Left ventricle myocardium superior (tissue), 1 donor: Measurements from ENCODE around the gene VMP1. TPM values are rescaled to one million over a fixed set of nuclear protein-coding genes. Genes with fewer than 3 reads are reported as not detected.
A peak's percentile ranks its signal among the peaks of the same experiment; 100 is the strongest.
"Not testable (repeated sequence)": the region's sequence is repeated elsewhere in the genome, so short reads cannot be mapped to it uniquely, and the experiment has no call there.

Experiments
- ATAC-seq: fragments of 200-7000 bp; cut with Tn5 transposase; one replicate; pipeline ENCODE4 v1.9.1; 2020; ENCODE audit warnings: mild to moderate bottlenecking, moderate library complexity
- DNase-seq: peaks from one replicate; pipeline ENCODE4 v3.0.0-alpha.2; 2020
- intact Hi-C: fragments of 100-400 bp; cut with micrococcal nuclease; formaldehyde crosslinking; loops from one replicate; pipeline ENCODE4 v1.11.0; 2022
- total RNA-seq: library from RNA; stranded (reverse); fragmentation: NEBNext Ultra II Directional; extraction: Animal tissue kit (Norgen Biotek cat#: 25700); gene quantifications from one replicate; pipeline ENCODE4 v1.2.1, GENCODE V29; 2021
- donor health status: DM: no; HTN: yes; CAD: no; lungs with severe emphysema.

VMP1 gene
- total RNA-seq, 1 donor from 2014 or later: 55.9 TPM

- ATAC-seq (peak; percentile 76), DNase-seq (no peak)
- intact Hi-C loops: no loop called here
Measured at GRCh38 chr17:59829217-59830006, 122.0 kb downstream of the VMP1 start.

- no peak for DNase-seq
- intact Hi-C loops: no loop called here
Measured at GRCh38 chr17:59830007-59830630, 122.7 kb downstream of the VMP1 start.

GRCh38 chr17:59830846-59831486 is 123.5 kb downstream of the VMP1 start:
- ATAC-seq (no peak), DNase-seq (no peak)
- intact Hi-C loops: no loop called here

More at GRCh38 chr17:59830007-59830630, 122.7 kb downstream of the VMP1 start:
- peak; percentile 25 for ATAC-seq

- DNase-seq (no peak), ATAC-seq (no peak)
- intact Hi-C loops: no loop called here
Measured at GRCh38 chr17:59832883-59833379, 125.5 kb downstream of the VMP1 start.

GRCh38 chr17:59837308-59838051 is 130.0 kb downstream of the VMP1 start:
- intact Hi-C loops: no loop called here
- ATAC-seq (peak; percentile 90), DNase-seq (no peak)

GRCh38 chr17:59838052-59838916 is 130.8 kb downstream of the VMP1 start:
- DNase-seq (no peak), ATAC-seq (peak; percentile 23)
- intact Hi-C loops: no loop called here

GRCh38 chr17:59839651-59840328 is 132.3 kb downstream of the VMP1 start:
- ATAC-seq (no peak), DNase-seq (no peak)
- intact Hi-C loops: no loop called here

GRCh38 chr17:59840329-59841090 is 133.1 kb downstream of the VMP1 start:
- no peak for ATAC-seq
- no peak for DNase-seq
- intact Hi-C loops: no loop called here

- DNase-seq, intact Hi-C loops, ATAC-seq: not testable (repeated sequence)
Measured at GRCh38 chr17:59841091-59841881, 133.8 kb downstream of the VMP1 start.

- ATAC-seq, intact Hi-C loops, DNase-seq: not testable (repeated sequence)
Measured at GRCh38 chr17:59841882-59842263, 134.4 kb downstream of the VMP1 start.

GRCh38 chr17:59842901-59843652 is 135.6 kb downstream of the VMP1 start:
- ATAC-seq: no peak
- intact Hi-C loops: no loop called here
- no peak for DNase-seq

GRCh38 chr17:59844884-59845594 is 137.6 kb downstream of the VMP1 start:
- DNase-seq: no peak
- ATAC-seq: no peak
- intact Hi-C loops: no loop called here

GRCh38 chr17:59845595-59846393 is 138.3 kb downstream of the VMP1 start:
- ATAC-seq (peak; percentile 55), DNase-seq (no peak)
- intact Hi-C loops: no loop called here

- DNase-seq (peak; percentile 57), ATAC-seq (peak; percentile 58)
- intact Hi-C loops: no loop called here
Measured at GRCh38 chr17:59846394-59847165, 139.1 kb downstream of the VMP1 start.
